ENCODE data around the gene KIF20B.

GRCh38 chr10:89655722-89656121 lies 45.7 kb upstream of the KIF20B start:
- TF ChIP-seq CTCF (optimal IDR thresholded peaks at IDR 0.05 in 1 of 3, IDR thresholded peaks at IDR 0.05 in 1 of 3, conservative IDR thresholded peaks at IDR 0.05 in 1 of 3; ENCODE audit: extremely low read depth in 1 of 3, insufficient read depth in 2 of 3, low read length in 3 of 3), result no peak
- TF ChIP-seq EZH2 (IDR thresholded peaks at IDR 0.05; ENCODE audit: low read length), result no peak

Measured in keratinocyte (primary cell).